GM21423 (cell line): Measurements from ENCODE around the gene KCNIP4.

Source experiments
- ATAC-seq: cut with Tn5 transposase; IDR thresholded peaks from one replicate; pipeline ENCODE4 v1.9.1; 2021; ENCODE audit warnings: mild to moderate bottlenecking, moderate library complexity; ENCODE audit not compliant: unreplicated experiment

Gene KCNIP4

DNA sequence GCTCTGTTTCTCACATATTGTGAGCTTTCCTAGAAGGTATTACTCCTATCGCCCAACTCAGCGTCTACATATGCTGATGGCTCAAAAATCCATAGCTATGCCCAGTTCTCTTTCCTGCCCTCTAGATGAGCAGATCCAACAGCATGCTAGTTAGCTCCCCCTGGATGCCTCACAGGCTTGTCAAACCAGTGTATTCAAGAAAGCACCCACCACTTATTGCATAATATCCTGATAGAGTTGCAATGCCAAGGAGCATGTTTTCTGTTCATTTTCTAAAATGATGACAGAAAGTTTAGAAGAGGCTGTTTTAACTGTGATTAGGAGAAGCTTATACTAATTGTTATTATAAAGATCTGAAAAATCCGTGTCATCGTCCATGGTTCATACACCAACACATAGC lies 1250.2 kb downstream of the KCNIP4 start:
- no peak for ATAC-seq

DNA sequence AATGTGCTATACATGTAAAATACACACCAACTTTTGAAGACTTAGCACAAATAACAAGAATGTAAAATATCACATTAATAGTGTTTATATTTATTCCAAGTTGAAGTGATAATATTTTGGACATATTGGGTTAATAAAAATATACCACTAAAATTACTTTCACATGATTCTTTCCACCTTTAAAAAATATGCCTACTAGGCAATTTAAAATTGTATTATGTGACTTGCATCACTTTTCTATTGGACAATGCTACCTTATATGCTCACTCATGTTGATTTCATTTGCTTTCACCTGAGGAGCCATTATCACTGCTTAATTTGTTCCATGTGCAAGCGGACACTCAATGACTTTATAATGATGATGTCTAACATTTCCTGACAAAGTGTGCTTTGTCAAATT lies 1251.8 kb downstream of the KCNIP4 start:
- no peak for ATAC-seq

DNA sequence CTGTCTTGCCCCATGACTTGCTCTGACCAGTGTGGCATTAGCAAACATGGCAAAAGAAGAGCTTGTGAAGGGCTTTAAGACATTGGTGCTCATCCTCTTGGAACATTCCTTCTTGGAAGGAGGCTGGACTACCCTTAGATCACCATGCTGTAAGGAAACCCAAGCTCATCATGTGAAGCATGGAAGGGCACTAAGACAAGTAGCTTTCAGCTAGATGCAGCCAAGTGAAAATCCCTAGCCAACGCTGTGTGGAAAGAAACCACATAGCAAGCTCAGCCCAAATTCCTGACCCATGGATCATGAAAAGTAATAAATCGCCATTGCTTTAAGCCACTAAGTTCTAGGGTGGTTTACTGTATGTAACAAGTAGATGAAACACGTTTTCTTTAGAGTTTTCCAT lies 1260.7 kb downstream of the KCNIP4 start:
- no peak for ATAC-seq

DNA sequence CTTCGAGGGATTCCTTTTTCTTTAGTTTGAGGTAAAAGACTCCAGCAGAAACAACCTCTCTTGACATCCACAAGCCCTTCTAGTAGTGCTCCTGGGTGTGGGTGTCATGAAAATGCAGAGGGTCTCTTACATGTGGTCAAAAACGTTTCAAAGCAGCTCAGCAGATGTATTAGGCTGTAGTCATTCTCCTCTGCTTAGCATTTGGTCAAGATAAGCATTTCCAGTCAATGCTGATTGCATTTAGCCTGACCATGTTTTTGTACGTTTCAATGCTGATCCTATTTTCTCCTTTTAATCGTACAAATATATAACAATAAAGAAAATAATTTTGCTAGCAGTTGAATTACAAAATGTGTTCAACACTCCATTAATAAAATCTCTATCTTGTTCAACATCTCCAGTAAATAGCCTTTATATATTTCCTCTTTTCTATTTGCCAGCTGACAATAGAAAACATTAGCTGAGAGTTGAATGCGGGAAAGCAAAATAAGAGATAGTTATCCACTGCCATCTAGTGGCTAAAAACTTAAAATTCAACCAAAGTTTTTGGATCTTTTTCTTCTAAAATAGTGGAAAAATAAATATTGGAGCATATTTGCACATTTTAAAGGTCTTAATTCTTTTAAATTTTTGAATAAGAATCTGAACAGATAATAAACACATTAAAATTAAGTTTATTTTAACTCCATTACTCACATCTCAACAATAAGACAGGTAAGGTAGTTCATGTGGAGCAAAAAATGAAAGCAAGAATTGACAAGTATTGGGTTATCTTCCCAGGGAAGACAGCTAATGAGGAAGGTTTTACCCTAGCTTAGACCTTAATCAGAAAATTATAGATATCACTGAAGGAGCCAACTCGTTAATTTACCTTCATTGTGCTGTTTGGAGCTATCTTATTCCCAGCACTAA lies 1263.5 kb downstream of the KCNIP4 start:
- ATAC-seq: no peak

DNA sequence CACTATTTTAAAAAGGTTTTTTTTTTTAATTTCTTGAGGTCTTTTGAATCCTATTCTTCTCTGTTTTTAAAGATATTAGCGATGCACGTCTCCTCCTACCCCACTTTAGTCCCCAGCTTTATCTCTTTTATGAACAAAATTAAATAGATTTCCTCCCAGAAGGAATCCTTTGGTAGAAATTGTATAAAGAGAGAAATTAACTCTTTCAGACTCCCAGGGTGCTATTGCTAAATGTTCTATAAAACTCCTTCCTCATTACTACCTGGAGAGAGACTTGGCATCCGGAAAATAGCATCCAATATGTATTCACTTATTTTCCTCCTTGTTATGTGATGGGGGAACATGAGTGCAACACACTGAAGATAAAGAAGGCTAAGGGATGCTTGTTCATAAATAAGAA lies 1264.8 kb downstream of the KCNIP4 start:
- no peak for ATAC-seq

DNA sequence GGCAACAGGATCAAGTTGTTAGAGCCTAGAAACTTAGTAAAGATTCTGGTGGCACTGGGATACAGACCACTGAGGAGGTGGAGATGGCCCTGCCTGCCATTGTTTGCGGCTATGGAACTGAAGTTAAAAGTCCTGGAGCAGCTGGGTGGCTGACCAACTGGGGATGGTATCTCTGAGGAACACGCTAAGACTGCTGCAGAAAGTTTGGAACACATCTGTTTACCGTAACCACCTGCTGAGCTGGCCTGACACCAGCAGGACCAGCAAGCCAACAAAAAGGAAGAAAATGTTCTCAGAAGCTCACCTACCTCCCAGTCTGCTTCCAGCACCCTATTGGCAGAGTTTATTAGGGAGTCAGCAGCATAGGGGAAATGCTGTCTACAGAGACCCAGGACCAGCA lies 1265.7 kb downstream of the KCNIP4 start:
- no peak for ATAC-seq

DNA sequence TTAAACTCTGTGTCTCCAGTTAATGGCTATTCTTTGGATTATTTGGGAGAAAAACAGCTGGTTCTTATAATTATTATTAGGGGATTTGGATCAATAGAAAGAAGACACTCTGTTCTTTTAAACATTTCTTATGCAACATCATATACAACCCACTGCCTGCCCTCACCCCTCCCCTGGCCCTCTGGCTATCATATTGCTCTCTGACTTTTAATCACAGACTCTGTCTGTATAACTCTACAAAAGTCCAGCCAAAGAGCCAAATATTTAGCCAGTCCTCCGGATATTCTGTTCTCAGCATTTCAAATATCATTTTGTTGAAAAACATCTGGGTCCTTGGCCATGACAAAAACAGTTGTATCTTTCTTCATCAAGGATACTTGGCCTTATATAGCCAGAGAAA lies 1267.3 kb downstream of the KCNIP4 start:
- no peak for ATAC-seq

DNA sequence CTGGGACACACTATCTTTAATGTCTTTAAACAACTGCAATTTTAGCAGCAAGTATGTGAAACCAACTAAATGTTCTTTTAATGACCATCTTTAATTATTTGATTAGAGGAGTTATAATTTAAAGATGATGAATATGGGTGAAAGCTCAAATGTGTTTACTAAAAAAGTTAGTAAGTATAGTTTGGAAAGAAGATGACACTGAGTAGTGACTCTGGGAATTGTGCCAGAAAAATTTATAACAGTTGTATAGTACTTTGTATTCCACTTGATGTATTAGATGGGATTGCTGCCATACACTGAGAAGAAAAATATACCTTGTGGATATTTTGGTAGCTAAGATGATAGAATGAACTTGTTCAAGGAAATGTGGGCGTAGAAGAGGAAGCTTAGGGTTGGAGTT lies 1267.8 kb downstream of the KCNIP4 start:
- no peak for ATAC-seq

DNA sequence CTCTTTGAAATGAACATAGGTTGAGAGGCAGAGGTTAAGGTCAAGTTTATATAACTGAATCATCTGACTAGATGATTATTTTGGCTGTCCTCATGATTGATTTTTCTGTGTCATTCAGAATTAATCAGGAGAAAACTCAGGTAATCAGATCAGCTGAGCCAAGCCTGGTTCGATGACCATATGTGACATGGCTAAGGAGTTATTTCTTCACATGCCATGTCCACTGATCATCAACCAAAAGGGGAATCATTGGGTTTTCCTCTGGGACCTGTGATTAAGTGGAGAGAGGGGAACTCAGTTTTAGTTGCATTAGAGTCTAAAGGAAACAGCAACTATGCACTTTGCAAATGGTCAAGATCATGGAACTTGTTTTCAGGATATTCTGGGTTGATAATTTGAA lies 1268.6 kb downstream of the KCNIP4 start:
- ATAC-seq: no peak
